Sigmoid colon (tissue), 4 donors: ENCODE measurements around the gene PPEF1.

Experiments
- EP300 ChIP-seq, 4 donors: sonication (generic); formaldehyde crosslinking; IDR thresholded peaks; one replicate each; pipeline ENCODE4 v1.6.1; 2017; ENCODE audit warnings: antibody characterized with exemption in 4 of 4
- POLR2A ChIP-seq, 2 donors: fragments of 450-650 bp; IDR thresholded peaks; one replicate each; pipeline ENCODE4 v1.6.1; 2016; ENCODE audit warnings: antibody characterized with exemption in 2 of 2, mild to moderate bottlenecking in 2 of 2, moderate library complexity in 2 of 2
- POLR2AphosphoS5 ChIP-seq, 4 donors: sonication (generic); formaldehyde crosslinking; IDR thresholded peaks; one replicate each; pipeline ENCODE4 v1.6.1; 2017; ENCODE audit warnings: antibody characterized with exemption in 4 of 4
- TF ChIP-seq, protein P1 (sequence below), 4 experiments: fragments of 450-650 bp in 3 of 4; fragments of 200-600 bp in 1 of 4; IDR thresholded peaks; one replicate each; pipeline ENCODE4 v1.5.1; 2016 to 2019; ENCODE audit warnings: antibody characterized with exemption in 4 of 4, mild to moderate bottlenecking in 3 of 4, moderate library complexity in 2 of 4

GRCh38 chrX:18757956-18758932 is 50.8 kb downstream of the PPEF1 start:
- TF ChIP-seq, protein P1, sequence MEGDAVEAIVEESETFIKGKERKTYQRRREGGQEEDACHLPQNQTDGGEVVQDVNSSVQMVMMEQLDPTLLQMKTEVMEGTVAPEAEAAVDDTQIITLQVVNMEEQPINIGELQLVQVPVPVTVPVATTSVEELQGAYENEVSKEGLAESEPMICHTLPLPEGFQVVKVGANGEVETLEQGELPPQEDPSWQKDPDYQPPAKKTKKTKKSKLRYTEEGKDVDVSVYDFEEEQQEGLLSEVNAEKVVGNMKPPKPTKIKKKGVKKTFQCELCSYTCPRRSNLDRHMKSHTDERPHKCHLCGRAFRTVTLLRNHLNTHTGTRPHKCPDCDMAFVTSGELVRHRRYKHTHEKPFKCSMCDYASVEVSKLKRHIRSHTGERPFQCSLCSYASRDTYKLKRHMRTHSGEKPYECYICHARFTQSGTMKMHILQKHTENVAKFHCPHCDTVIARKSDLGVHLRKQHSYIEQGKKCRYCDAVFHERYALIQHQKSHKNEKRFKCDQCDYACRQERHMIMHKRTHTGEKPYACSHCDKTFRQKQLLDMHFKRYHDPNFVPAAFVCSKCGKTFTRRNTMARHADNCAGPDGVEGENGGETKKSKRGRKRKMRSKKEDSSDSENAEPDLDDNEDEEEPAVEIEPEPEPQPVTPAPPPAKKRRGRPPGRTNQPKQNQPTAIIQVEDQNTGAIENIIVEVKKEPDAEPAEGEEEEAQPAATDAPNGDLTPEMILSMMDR (IDR thresholded peaks at IDR 0.05), result no peak
- no peak for TF ChIP-seq POLR2AphosphoS5 (IDR thresholded peaks at IDR 0.05)
- TF ChIP-seq POLR2A (IDR thresholded peaks at IDR 0.05), result no peak
- no peak for TF ChIP-seq EP300 (IDR thresholded peaks at IDR 0.05)
